ENCODE data around the gene IGLL5. TPM values are rescaled to one million over a fixed set of nuclear protein-coding genes. Genes with fewer than 3 reads are reported as not detected.

The IGLL5 gene
- total and polyA plus RNA-seq, 2 donors (not counting 1 experiment from before 2014, with no cell fraction given): not detected

DNA sequence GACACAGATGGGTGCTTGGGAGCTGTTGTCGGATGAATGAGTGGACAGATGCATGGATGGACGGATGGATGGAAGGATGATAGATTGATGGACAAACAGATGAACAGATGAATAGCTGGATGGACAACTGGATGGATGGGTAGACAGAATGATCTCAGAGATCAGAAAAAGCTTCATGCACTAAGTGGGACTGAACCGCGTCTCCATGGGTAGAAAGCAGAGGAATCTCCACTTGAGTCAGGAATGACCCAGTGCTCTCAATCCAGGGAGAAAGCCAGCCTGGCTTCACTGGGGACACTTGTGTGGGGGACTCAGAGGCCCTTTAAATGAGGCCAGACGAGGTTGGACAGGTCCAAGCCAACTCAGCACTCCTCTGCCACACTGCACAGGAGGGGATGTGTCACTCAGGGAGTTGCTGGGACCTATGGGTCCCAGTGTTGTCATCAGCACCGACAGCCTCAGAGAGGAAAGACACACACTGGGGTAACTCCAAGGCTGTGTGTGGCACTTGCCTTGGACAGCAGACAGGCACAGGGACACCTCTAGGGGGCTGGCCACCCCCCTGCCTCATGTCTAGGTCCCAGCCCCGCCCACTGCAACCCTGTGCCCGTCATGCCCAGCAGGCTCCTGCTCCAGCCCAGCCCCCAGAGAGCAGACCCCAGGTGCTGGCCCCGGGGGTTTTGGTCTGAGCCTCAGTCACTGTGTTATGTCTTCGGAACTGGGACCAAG, 5.6 kb downstream of the IGLL5 start:
- no peak overlapping the region for H2AFZ ChIP-seq (ENCODE audit: low read length)
- no peaks in the 10 kb centered on the region for H4K20me1 ChIP-seq (ENCODE audit: control insufficient read depth, extremely low read depth, insufficient read depth, low read length)
- no peaks in the 10 kb centered on the region for H3K27me3 ChIP-seq (ENCODE audit: control insufficient read depth, insufficient read depth, low read length)
- no peak for DNase-seq (ENCODE audit: low read depth in 2 of 2)
- H3K4me1 ChIP-seq (ENCODE audit: control insufficient read depth, extremely low read depth, insufficient read depth, low read length): no peaks in the 10 kb centered on the region
- H3K79me2 ChIP-seq (ENCODE audit: control insufficient read depth, insufficient read depth, low read length): no peaks in the 10 kb centered on the region
- TF ChIP-seq, protein P1, sequence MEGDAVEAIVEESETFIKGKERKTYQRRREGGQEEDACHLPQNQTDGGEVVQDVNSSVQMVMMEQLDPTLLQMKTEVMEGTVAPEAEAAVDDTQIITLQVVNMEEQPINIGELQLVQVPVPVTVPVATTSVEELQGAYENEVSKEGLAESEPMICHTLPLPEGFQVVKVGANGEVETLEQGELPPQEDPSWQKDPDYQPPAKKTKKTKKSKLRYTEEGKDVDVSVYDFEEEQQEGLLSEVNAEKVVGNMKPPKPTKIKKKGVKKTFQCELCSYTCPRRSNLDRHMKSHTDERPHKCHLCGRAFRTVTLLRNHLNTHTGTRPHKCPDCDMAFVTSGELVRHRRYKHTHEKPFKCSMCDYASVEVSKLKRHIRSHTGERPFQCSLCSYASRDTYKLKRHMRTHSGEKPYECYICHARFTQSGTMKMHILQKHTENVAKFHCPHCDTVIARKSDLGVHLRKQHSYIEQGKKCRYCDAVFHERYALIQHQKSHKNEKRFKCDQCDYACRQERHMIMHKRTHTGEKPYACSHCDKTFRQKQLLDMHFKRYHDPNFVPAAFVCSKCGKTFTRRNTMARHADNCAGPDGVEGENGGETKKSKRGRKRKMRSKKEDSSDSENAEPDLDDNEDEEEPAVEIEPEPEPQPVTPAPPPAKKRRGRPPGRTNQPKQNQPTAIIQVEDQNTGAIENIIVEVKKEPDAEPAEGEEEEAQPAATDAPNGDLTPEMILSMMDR (conservative IDR thresholded peaks at IDR 0.05 in 1 of 2, IDR thresholded peaks at IDR 0.05 in 1 of 2; ENCODE audit: low read depth in 1 of 2, low read length in 2 of 2): no peak
- TF ChIP-seq EZH2 (IDR thresholded peaks at IDR 0.05; ENCODE audit: low read length, missing control alignments): no peak
- H3K9me3 ChIP-seq (ENCODE audit: control insufficient read depth, insufficient read depth, low read depth, low read length): no peaks in the 10 kb centered on the region
- H3K9ac ChIP-seq (ENCODE audit: insufficient read depth, low read length): no peak overlapping the region
- no peak overlapping the region for H3K4me2 ChIP-seq (ENCODE audit: extremely low read depth, insufficient read depth, low read length)
- H3K27ac ChIP-seq (ENCODE audit: insufficient read depth, low read length): no peak overlapping the region
- no peak overlapping the region for H3K4me3 ChIP-seq (replicated peaks in 1 of 4; ENCODE audit: control extremely low read depth in 1 of 4, insufficient read depth in 1 of 4, low read depth in 3 of 4, low read length in 4 of 4)
- no peaks in the 10 kb centered on the region for H3K36me3 ChIP-seq (ENCODE audit: control insufficient read depth, insufficient read depth, low read length)

DNA sequence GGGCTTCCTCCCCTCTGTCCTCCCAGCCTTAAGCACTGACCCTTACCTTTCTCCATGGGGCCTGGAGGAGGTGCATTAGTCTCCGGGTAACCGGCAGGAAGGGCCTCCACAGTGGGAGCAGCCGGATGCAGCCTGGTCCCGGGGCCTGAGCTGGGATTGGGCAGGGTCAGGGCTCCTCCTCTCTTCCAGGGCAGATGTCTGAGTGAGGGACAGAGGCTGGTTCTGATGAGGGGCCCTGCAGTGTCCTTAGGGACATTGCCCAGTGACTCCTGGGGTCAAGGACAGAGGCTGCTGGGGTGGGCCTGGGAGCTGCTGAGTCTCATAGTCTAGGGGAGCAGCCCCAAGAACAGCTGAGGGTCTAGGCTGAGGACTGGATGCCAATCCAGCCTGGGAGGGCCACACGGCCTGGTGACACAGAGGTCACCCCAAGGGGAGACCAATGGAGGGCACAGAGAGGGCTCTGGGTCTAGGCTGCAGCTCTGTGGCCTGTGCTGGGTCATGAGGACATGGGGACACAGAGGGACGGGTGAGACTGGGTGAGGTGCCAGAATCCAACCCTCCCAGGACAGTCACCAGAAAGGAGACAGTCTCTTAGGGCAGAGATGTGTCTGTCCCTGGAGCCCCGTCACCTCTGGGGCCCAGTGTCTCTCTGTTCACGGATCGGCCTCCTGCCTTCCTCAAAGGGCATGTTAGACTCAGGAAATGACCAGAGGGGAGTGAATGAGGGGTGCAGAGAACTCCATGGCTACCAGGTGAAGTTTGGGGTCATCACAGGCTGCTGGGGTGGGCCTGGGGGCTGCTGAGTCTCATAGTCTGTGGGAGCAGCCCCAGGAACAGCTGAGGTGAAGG, 6.5 kb downstream of the IGLL5 start:
- no peak for DNase-seq (ENCODE audit: low read depth in 2 of 2)
- Histone ChIP-seq H3K4me2 (ENCODE audit: extremely low read depth, insufficient read depth, low read length) (no peak overlapping the region), H3K9ac (ENCODE audit: insufficient read depth, low read length) (no peak overlapping the region), H3K27me3 (ENCODE audit: control insufficient read depth, insufficient read depth, low read length) (no peaks in the 10 kb centered on the region), H3K79me2 (ENCODE audit: control insufficient read depth, insufficient read depth, low read length) (no peaks in the 10 kb centered on the region), H3K27ac (ENCODE audit: insufficient read depth, low read length) (no peak overlapping the region), H4K20me1 (ENCODE audit: control insufficient read depth, extremely low read depth, insufficient read depth, low read length) (no peaks in the 10 kb centered on the region), H3K4me1 (ENCODE audit: control insufficient read depth, extremely low read depth, insufficient read depth, low read length) (no peaks in the 10 kb centered on the region), H3K4me3 (replicated peaks in 1 of 4; ENCODE audit: control extremely low read depth in 1 of 4, insufficient read depth in 1 of 4, low read depth in 3 of 4, low read length in 4 of 4) (no peak overlapping the region), H3K36me3 (ENCODE audit: control insufficient read depth, insufficient read depth, low read length) (no peaks in the 10 kb centered on the region), H2AFZ (ENCODE audit: low read length) (no peak overlapping the region), H3K9me3 (ENCODE audit: control insufficient read depth, insufficient read depth, low read depth, low read length) (no peaks in the 10 kb centered on the region)
- TF ChIP-seq, protein P1 (conservative IDR thresholded peaks at IDR 0.05 in 1 of 2, IDR thresholded peaks at IDR 0.05 in 1 of 2; ENCODE audit: low read depth in 1 of 2, low read length in 2 of 2): no peak
- TF ChIP-seq EZH2 (IDR thresholded peaks at IDR 0.05; ENCODE audit: low read length, missing control alignments): no peak

Data from fibroblast of lung (primary cell).